Left lung (tissue), 10 donors: ENCODE measurements around the gene HSD17B1. TPM values are rescaled to one million over a fixed set of nuclear protein-coding genes. Genes with fewer than 3 reads are reported as not detected.

Experiments used
- ATAC-seq: fragments of 200-7000 bp; cut with Tn5 transposase; one replicate; pipeline ENCODE4 v1.9.1; 2020; ENCODE audit warnings: moderate library complexity
- DNase-seq, 4 donors: peaks; one replicate each; pipeline ENCODE4 v3.0.0-alpha.2; 2013 to 2020
- H3K27ac ChIP-seq, 2 donors: fragments of 200-600 bp; sonication (generic) in 1 of 2; one replicate each; pipeline versions ENCODE4 v1.5.0 to v1.8.0; 2020 to 2021
- H3K27me3 ChIP-seq, 2 donors: fragments of 200-600 bp; sonication (generic) in 1 of 2; one replicate each; pipeline versions ENCODE4 v1.5.0 to v1.8.0; 2020 to 2021
- H3K36me3 ChIP-seq, 2 donors: fragments of 200-600 bp; sonication (generic) in 1 of 2; one replicate each; pipeline versions ENCODE4 v1.5.0 to v1.8.0; 2020 to 2021
- H3K4me1 ChIP-seq, 2 donors: fragments of 200-600 bp; one replicate each; pipeline ENCODE4 v1.8.0; 2021
- H3K4me3 ChIP-seq, 2 donors: fragments of 200-600 bp; sonication (generic) in 1 of 2; one replicate each; pipeline versions ENCODE4 v1.5.0 to v1.8.0; 2020 to 2021; ENCODE audit warnings: mild to moderate bottlenecking in 1 of 2
- H3K9me3 ChIP-seq, 2 donors: fragments of 200-600 bp; sonication (generic) in 1 of 2; one replicate each; pipeline versions ENCODE4 v1.5.0 to v1.8.0; 2020 to 2021
- intact Hi-C, 2 donors: fragments of 100-400 bp; cut with DNase I; formaldehyde crosslinking; loops; one replicate each; pipeline versions ENCODE4 v1.11.2 to v1.14.2; 2022
- polyA plus RNA-seq, 6 donors: library from polyadenylated mRNA; unstranded; fragments of 120-200 nt; gene quantifications; one replicate each; pipeline ENCODE4 v1.2.1, GENCODE V29; 2013; ENCODE audit not compliant: insufficient read length in 6 of 6
- total RNA-seq, 2 donors: library from RNA; stranded (reverse); fragmentation: NEBNext Ultra II Directional; extraction: Animal tissue kit (Norgen Biotek cat#: 25700); gene quantifications; one replicate each; pipeline ENCODE4 v1.2.1, GENCODE V29; 2021
- TF ChIP-seq, protein P1 (sequence below), 2 donors: fragments of 200-600 bp; sonication (generic) in 1 of 2; IDR thresholded peaks; one replicate each; pipeline versions ENCODE4 v1.5.0 to v1.8.0; 2021; ENCODE audit warnings: antibody characterized with exemption in 2 of 2
- donor health status: DM: no; HTN: yes; CAD: no.
- donor health status: DM: no; HTN: no; CAD: no.

Gene HSD17B1
- total and polyA plus RNA-seq, 8 donors = 1.2 to 5.8 (median 4.2) TPM

DNA sequence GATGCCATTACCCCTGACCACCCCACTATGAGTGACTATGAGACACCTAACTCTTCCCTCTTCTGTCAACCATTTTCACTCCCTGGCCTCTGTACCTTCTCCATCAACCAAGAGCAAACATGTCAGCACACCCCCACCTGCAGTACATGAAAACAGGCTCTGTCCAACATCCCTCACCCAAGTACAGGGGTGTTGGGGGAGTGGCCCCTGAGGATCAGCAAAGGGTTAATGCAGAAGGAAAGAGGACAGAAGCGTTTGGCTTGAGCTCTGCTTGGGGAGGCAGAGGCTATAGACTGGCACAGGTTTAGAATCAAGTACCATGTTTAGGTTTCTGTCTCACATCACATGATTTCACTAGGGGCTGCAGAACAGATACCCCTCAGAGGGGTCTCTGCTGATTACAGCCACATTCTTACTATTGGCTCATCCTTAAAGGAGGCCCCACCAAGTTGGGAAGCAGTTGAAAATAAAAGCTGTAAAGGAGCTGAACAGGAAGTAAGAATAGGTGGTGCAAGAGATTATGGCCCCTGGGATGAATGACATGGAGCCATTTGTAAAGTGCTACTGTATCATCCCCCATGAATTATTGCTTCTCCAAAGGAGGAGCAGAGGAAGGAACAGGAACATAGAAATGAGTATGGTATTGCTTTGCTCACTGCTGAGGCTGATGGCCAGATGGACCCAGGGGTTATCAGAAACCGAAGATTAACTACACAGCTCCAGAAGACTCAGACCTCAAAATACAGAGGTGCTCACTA, 27.2 kb downstream of the HSD17B1 start:
- Histone ChIP-seq H3K9me3 (no peaks in the 10 kb centered on the region), H3K27ac (no peak overlapping the region), H3K4me1 (peaks cover 11 to 34% of the 10 kb centered on the region in 2 donors), H3K27me3 (no peaks in the 10 kb centered on the region), H3K4me3 (no peak overlapping the region), H3K36me3 (peaks cover 0 to 60% of the 10 kb centered on the region in 2 donors)
- DNase-seq (no peak), ATAC-seq (no peak)
- TF ChIP-seq, protein P1, sequence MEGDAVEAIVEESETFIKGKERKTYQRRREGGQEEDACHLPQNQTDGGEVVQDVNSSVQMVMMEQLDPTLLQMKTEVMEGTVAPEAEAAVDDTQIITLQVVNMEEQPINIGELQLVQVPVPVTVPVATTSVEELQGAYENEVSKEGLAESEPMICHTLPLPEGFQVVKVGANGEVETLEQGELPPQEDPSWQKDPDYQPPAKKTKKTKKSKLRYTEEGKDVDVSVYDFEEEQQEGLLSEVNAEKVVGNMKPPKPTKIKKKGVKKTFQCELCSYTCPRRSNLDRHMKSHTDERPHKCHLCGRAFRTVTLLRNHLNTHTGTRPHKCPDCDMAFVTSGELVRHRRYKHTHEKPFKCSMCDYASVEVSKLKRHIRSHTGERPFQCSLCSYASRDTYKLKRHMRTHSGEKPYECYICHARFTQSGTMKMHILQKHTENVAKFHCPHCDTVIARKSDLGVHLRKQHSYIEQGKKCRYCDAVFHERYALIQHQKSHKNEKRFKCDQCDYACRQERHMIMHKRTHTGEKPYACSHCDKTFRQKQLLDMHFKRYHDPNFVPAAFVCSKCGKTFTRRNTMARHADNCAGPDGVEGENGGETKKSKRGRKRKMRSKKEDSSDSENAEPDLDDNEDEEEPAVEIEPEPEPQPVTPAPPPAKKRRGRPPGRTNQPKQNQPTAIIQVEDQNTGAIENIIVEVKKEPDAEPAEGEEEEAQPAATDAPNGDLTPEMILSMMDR (IDR thresholded peaks at IDR 0.05) = no peak
- intact Hi-C loops = loop anchor here in 1 of 2 donors (5.0 kb wide), 1 partner anchor 97 kb away; the partner anchor contains the start of gene PLEKHH3

DNA sequence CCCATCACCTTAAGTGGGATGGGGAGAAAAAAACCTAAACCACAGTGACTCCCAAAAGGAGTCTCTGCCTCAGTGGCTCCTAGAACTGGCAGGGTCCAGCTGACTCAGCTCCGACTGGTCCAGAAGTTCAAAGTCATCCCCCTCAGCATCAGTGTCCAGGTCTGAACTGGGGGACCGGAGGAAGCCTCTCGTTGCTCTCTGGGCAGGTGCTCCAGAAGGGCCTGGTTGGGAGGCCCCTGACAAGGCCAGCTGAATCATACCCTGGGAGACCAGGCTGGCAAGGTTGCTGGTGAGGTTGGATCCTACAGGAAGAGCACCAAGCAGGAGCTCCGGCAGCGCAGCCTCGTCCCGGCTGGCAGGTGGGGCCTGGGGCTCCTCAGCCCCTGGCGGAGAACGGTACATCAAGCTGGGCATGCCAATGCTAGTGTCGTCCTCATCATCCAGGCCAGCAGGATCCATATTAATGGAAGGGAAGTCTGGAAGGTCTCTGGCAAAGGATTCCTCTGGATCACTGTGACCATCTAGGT, 29.1 kb downstream of the HSD17B1 start:
- intact Hi-C loops = no loop called here
- Histone ChIP-seq H3K36me3 (peaks cover 0 to 75% of the 10 kb centered on the region in 2 donors), H3K27me3 (no peaks in the 10 kb centered on the region), H3K4me1 (peaks cover 15 to 38% of the 10 kb centered on the region in 2 donors), H3K4me3 (no peak overlapping the region), H3K27ac (no peak overlapping the region), H3K9me3 (no peaks in the 10 kb centered on the region)
- DNase-seq (no peak), ATAC-seq (no peak)
- TF ChIP-seq, protein P1 (IDR thresholded peaks at IDR 0.05) = no peak

DNA sequence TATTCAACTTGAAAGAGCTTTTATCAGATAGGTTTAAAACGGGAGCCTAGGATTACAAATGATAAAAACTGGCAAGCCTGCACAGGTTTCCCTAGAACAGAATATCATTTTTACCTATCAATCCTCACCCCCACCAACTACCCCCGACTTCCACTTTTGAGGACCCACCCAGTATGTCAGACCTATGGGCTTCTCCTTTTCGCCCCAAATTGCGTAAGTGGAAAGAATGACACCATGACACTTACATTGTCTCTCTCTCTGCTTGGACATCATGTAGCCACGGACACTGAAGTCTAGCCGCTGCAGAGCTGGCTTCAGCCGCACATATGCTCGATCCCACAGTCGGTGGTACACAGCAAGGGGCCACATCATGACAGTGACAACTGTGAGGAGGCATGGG, 32.2 kb downstream of the HSD17B1 start:
- ATAC-seq (peak; percentile 23), DNase-seq (no peak)
- H3K4me1 ChIP-seq = peaks cover 4 to 19% of the 10 kb centered on the region in 2 donors
- intact Hi-C loops = no loop called here
- peak overlapping the region; percentile 8 to 66 for H3K27ac ChIP-seq
- no peaks in the 10 kb centered on the region for H3K27me3 ChIP-seq
- H3K4me3 ChIP-seq = no peak overlapping the region
- no peaks in the 10 kb centered on the region for H3K9me3 ChIP-seq
- TF ChIP-seq, protein P1 (IDR thresholded peaks at IDR 0.05) = no peak
- peaks cover 0 to 100% of the 10 kb centered on the region in 2 donors for H3K36me3 ChIP-seq

DNA sequence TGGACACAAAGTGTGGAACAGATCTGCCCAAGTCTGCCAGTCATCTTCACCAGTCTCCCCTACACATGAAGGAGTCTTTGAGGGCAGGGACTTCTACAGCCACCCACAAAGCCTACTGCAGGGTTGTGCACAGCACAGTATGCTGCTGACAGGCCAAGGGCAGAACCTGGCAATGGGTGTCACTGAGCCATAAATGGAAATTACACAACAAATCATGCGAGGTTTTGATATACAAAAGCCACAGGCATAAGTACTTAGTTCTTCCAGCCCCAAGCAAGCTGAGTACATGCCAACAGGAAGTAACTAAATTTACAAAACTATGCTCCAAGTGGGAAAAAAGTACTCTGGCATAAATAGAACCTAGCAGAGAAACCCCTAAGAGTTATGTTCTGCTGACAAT, 32.6 kb downstream of the HSD17B1 start:
- intact Hi-C loops = no loop called here
- no peak for DNase-seq
- ATAC-seq = peak; percentile 88
- Histone ChIP-seq H3K27ac (peak overlapping the region; percentile 8 to 66), H3K36me3 (peaks cover 0 to 100% of the 10 kb centered on the region in 2 donors), H3K4me3 (no peak overlapping the region), H3K9me3 (no peaks in the 10 kb centered on the region), H3K27me3 (no peaks in the 10 kb centered on the region), H3K4me1 (peaks cover 4 to 19% of the 10 kb centered on the region in 2 donors)
- TF ChIP-seq, protein P1 (IDR thresholded peaks at IDR 0.05) = no peak

DNA sequence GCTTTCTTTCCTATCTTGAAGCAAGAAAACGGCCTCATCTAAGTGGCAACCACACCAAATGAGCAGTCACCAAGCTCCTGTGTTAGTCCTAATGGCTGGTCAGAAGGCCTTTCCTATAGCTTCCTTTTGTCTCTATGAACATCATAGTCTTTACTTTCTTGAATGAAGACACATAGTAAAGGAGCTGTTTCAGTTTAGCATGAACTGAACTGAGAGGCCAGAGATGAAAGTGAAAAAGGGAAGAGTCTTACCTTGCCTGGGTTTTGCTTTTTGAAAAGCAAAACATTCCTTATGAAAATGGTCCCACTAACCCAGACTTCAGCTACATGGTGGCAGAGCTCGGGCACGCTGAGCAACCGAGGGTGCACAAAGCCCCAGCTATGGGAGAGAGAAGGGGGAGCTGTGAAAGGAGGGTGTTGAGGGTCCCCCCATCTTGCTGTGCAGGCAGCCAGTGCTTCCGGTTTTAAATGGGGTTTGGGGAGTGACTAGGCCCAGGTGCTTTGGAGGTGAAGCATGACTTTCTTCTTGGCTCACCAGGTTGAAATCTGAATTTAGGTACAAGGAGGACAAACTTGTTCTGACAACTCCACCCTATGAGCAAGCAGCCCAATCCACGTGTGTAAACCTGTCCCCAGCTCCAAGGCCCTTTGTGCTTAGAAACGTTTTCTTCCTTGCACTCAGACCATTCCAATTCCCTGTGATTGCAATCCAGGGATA, 33.9 kb downstream of the HSD17B1 start:
- Histone ChIP-seq H3K4me1 (peaks cover 4 to 19% of the 10 kb centered on the region in 2 donors), H3K27me3 (no peaks in the 10 kb centered on the region), H3K27ac (no peak overlapping the region), H3K9me3 (no peaks in the 10 kb centered on the region), H3K4me3 (no peak overlapping the region), H3K36me3 (peaks cover 0 to 100% of the 10 kb centered on the region in 2 donors)
- TF ChIP-seq, protein P1 (IDR thresholded peaks at IDR 0.05) = no peak
- ATAC-seq (no peak), DNase-seq (no peak)
- intact Hi-C loops = no loop called here
